DND-41 (cell line): ENCODE results near the gene PSMD4.

Experiments used
- CTCF ChIP-seq: IDR thresholded peaks from 2 replicates; pipeline ENCODE4 v1.5.1; 2012; ENCODE audit warnings: borderline replicate concordance, low read length, moderate library complexity, mild to moderate bottlenecking; ENCODE audit not compliant: poor library complexity, severe bottlenecking; ENCODE audit errors: extremely low read depth
- EZH2 ChIP-seq: IDR thresholded peaks from 3 replicates; pipeline ENCODE4 v1.6.1; 2012; ENCODE audit warnings: borderline replicate concordance, low read depth, mild to moderate bottlenecking, moderate library complexity, low read length, inconsistent platforms; ENCODE audit not compliant: severe bottlenecking

DNA sequence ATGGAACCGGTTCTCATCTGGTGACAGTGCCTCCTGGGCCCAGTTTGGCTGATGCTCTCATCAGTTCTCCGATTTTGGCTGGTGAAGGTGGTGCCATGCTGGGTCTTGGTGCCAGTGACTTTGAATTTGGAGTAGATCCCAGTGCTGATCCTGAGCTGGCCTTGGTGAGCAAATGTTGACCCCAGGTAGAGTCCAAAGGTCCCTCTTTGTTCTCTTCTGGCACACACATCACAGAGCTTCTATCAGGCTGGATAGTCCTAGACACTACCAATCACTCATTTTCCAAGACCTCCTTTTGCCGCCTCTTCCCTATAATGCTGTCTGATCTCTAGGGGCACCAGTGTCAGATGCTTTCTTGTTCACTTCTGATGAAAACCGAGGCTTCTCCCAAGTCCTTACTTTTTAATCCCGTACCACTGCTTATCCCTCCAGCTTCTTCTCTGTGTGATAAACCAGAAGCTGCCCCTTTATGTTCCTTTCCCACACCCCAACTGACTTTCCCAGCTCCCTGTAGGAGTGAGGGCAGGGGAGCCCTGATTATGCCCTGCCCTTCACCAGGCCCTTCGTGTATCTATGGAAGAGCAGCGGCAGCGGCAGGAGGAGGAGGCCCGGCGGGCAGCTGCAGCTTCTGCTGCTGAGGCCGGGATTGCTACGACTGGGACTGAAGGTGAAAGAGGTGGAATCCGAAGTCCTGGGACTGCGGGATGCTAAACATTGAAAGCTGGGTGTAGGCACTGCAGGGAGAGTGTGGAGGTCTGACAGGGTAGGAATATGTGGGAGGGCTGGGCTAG, 11.1 kb downstream of the PSMD4 start:
- TF ChIP-seq CTCF (no peak), EZH2 (no peak)
